Choroid plexus epithelial cell (primary cell): ENCODE results near the gene KCTD5.
A peak's percentile ranks its signal among the peaks of the same experiment; 100 is the strongest.
"Not testable (repeated sequence)": the region's sequence is repeated elsewhere in the genome, so short reads cannot be mapped to it uniquely, and the experiment has no call there.

ENCODE experiments used
- DNase-seq: peaks from one replicate; pipeline ENCODE4 v3.0.0-alpha.2; 2010; ENCODE audit warnings: low read depth
- H3K4me3 ChIP-seq: 2 replicates; pipeline ENCODE4 v1.5.1; 2011; ENCODE audit warnings: low read depth, mild to moderate bottlenecking, control low read depth, low read length, moderate library complexity
- CTCF ChIP-seq: conservative IDR thresholded peaks from 2 replicates; pipeline ENCODE4 v1.5.1; 2011; ENCODE audit warnings: low read depth, mild to moderate bottlenecking, control low read depth, inconsistent platforms, low read length, moderate library complexity

Gene KCTD5, protein sequence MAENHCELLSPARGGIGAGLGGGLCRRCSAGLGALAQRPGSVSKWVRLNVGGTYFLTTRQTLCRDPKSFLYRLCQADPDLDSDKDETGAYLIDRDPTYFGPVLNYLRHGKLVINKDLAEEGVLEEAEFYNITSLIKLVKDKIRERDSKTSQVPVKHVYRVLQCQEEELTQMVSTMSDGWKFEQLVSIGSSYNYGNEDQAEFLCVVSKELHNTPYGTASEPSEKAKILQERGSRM

DNA sequence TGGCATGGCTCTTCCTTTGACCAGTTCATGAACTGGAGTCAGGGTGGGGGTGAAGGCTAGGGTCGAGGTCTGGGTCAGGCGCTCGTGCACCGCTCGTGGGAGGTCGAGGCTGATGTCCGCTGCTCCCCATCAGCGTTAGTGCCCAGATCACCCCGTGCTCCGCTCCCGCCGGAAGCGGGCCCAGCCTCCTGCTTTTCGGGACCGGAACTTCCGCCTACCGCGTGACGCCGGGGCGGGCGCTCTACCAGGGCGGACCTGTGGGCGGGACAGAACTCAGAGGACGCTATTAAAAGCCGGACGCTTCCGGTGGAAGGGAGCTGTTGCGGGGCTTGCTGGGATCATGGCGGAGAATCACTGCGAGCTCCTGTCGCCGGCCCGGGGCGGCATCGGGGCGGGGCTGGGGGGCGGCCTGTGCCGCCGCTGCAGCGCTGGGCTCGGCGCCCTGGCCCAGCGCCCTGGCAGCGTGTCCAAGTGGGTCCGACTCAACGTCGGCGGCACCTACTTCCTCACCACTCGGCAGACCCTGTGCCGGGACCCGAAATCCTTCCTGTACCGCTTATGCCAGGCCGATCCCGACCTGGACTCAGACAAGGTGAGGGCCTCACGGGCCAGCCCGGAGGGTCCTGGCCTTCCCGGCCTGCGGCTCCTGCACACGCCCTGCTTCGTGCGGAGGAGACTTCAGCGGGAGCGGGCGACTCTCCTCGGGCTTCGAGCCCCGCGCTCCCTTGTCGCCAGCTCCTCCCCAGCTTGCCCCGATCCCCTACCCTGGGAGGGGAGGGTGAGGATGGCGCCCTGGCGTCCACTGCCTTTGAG lies at the start of gene KCTD5:
Gene KCTD5 (plus strand): TSS at position 315 of the 813 bp plus-strand sequence. CDS start 26 bp downstream, at position 341.
- H3K4me3 ChIP-seq: peak within 1 kb of the TSS; percentile 97
- DNase-seq: peak; percentile 97
- TF ChIP-seq CTCF: no peak

- TF ChIP-seq CTCF: peak; percentile 26
- not testable (repeated sequence) for H3K4me3 ChIP-seq, DNase-seq
These were observed 43.1 kb upstream of the KCTD5 start for GRCh38 chr16:2639071-2639721.

- DNase-seq, H3K4me3 ChIP-seq: not testable (repeated sequence)
These were observed 42.6 kb upstream of the KCTD5 start for GRCh38 chr16:2639722-2640072.

GRCh38 chr16:2642561-2642960 lies 39.8 kb upstream of the KCTD5 start:
- not testable (repeated sequence) for DNase-seq

GRCh38 chr16:2644754-2645453 lies 37.4 kb upstream of the KCTD5 start:
- not testable (repeated sequence) for H3K4me3 ChIP-seq, DNase-seq

More at GRCh38 chr16:2642561-2642960, 39.8 kb upstream of the KCTD5 start:
- H3K4me3 ChIP-seq: not testable (repeated sequence)

DNA sequence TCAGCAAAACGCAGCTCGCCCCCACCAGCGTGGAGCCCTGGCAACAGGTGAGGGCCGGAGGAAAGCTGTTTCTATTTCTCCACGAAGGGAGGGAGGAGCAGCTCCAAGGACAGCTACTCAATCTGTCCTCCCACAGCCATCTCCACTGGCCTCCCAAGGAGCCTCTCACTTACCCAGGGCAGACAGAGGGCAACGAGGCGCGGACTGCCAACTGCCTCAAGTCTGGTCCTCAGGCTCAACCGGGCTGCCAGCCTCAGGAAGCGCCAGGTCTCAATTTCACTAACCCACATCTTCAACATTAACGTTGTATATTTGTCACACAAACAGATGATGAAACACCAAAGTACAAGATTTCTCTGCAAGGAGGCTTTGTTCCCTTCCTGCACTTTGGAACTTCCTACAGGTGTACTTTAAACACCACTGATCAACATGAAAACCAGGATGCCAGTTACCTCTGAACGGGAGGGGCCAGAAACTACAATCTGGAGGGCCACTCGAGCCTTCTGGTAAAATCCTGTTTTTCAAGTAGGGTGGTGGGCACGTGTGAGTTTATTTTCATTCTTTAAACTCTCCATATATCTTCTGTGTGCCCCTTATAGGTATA lies 31.0 kb upstream of the KCTD5 start:
- H3K4me3 ChIP-seq, DNase-seq: not testable (repeated sequence)

DNA sequence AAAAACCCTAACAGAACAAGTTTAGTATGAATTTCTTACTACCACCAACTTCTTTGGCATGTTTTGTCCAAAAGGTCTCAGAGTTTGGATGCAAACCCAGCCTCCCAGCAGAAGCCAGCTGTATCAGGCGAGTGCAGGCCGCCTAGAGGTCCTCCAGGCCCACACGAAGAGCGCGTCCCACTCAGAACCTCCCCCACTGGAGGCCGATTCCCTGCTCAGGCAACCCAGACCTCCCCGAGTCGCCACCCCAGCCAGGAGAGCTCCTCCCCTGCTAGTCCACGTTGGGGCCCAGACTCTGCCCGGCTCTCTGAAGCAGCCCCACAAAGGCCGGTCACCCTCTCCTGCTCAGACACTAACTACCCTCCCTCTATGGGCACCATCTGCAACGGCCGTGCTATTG lies 28.4 kb upstream of the KCTD5 start:
- not testable (repeated sequence) for H3K4me3 ChIP-seq, DNase-seq

- DNase-seq: not testable (repeated sequence)
These were observed 27.4 kb upstream of the KCTD5 start for GRCh38 chr16:2654949-2655348.

GRCh38 chr16:2656985-2657384 lies 25.3 kb upstream of the KCTD5 start:
- no peak for DNase-seq
- no peak overlapping the region for H3K4me3 ChIP-seq
- no peak for TF ChIP-seq CTCF

More at GRCh38 chr16:2654949-2655348, 27.4 kb upstream of the KCTD5 start:
- H3K4me3 ChIP-seq: not testable (repeated sequence)

DNA sequence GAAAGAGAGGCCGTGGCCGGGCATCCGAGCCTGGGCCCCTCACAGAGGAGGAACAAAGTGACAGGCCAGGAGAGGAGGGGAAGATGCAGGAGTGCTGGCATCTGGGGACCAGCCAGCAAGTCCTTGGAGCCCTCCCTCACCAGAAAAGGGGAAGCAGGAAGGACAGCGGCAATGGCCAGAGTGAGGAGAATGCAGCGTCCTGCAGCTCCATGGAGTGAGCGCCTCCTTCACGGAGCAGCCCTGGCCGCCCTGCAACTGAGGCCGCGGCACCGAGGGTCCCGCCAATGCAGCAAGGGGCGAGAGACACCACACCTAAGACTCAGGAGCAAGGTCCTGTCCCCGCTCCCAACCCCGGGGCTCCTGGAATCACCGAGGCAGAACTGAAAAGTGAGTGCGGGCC lies 24.5 kb upstream of the KCTD5 start:
- not testable (repeated sequence) for H3K4me3 ChIP-seq, DNase-seq

- not testable (repeated sequence) for H3K4me3 ChIP-seq
- DNase-seq: peak; percentile 14
These were observed 22.8 kb upstream of the KCTD5 start for GRCh38 chr16:2659560-2659959.

GRCh38 chr16:2660014-2660662 lies 22.2 kb upstream of the KCTD5 start:
- not testable (repeated sequence) for DNase-seq, H3K4me3 ChIP-seq
